Colonic mucosa (tissue), 4 donors: ENCODE results near the gene PSMB1. TPM values are rescaled to one million over a fixed set of nuclear protein-coding genes. Genes with fewer than 3 reads are reported as not detected.

ENCODE experiments used
- DNase-seq: peaks from one replicate; pipeline ENCODE4 v3.0.0-alpha.2; 2020
- H3K27ac ChIP-seq: fragments of 200-600 bp; one replicate; pipeline ENCODE4 v1.8.0; 2021
- H3K27me3 ChIP-seq: fragments of 200-600 bp; one replicate; pipeline ENCODE4 v1.8.0; 2021
- H3K36me3 ChIP-seq: fragments of 200-600 bp; one replicate; pipeline ENCODE4 v1.8.0; 2021
- H3K4me1 ChIP-seq: fragments of 200-600 bp; one replicate; pipeline ENCODE4 v1.8.0; 2021; ENCODE audit warnings: mild to moderate bottlenecking
- H3K4me3 ChIP-seq: fragments of 200-600 bp; one replicate; pipeline ENCODE4 v1.8.0; 2021
- H3K9ac ChIP-seq, 2 donors: one replicate each; pipeline ENCODE4 v1.7.0; 2013; ENCODE audit warnings: control low read depth in 2 of 2, low read depth in 2 of 2, low read length in 2 of 2
- H3K9me3 ChIP-seq: fragments of 200-600 bp; one replicate; pipeline ENCODE4 v1.8.0; 2021
- CTCF ChIP-seq: fragments of 200-600 bp; IDR thresholded peaks from one replicate; pipeline ENCODE4 v1.8.0; 2022; ENCODE audit warnings: antibody characterized with exemption, mild to moderate bottlenecking
- intact Hi-C: fragments of 100-400 bp; cut with DNase I; formaldehyde crosslinking; loops from one replicate; pipeline ENCODE4 v1.14.1; 2022
- total RNA-seq, 2 donors: library from RNA; stranded (reverse); fragmentation: NEBNext Ultra II Directional in 1 of 2; extraction: Animal tissue kit (Norgen Biotek cat#: 25700) in 1 of 2; gene quantifications; one replicate each; pipeline ENCODE4 v1.2.1, GENCODE V29; 2021
- donor health status: healthy.
- donor health status: DM: no; HTN: no; CAD: no.
- donor health status: DM: no; HTN: no; CAD: no.

The PSMB1 gene
- total RNA-seq, 2 donors from 2014 or later, result 140 to 172 TPM

- intact Hi-C loops, result no loop called here
- H3K9me3 ChIP-seq, result no peaks in the 10 kb centered on the region
- H3K4me1 ChIP-seq, result no peaks in the 10 kb centered on the region
- H3K27ac ChIP-seq, result no peak overlapping the region
- no peak overlapping the region for H3K4me3 ChIP-seq
- H3K27me3 ChIP-seq, result no peaks in the 10 kb centered on the region
- no peak overlapping the region for H3K9ac ChIP-seq
- TF ChIP-seq CTCF, result no peak
- no peaks in the 10 kb centered on the region for H3K36me3 ChIP-seq
- no peak for DNase-seq
Observed at GRCh38 chr6:170497841-170498301, 55.2 kb downstream of the PSMB1 start.

- H3K27me3 ChIP-seq, result no peaks in the 10 kb centered on the region
- H3K9me3 ChIP-seq, result no peaks in the 10 kb centered on the region
- no peak for TF ChIP-seq CTCF
- H3K36me3 ChIP-seq, result no peaks in the 10 kb centered on the region
- intact Hi-C loops, result no loop called here
- no peak overlapping the region for H3K4me3 ChIP-seq
- H3K27ac ChIP-seq, result no peak overlapping the region
- no peaks in the 10 kb centered on the region for H3K4me1 ChIP-seq
- H3K9ac ChIP-seq, result no peak overlapping the region
- DNase-seq, result no peak
Observed at GRCh38 chr6:170493354-170493753, 59.8 kb downstream of the PSMB1 start.

- Histone ChIP-seq H3K4me3 (no peak overlapping the region), H3K9ac (no peak overlapping the region), H3K4me1 (no peaks in the 10 kb centered on the region), H3K27me3 (no peaks in the 10 kb centered on the region), H3K27ac (no peak overlapping the region), H3K36me3 (no peaks in the 10 kb centered on the region), H3K9me3 (no peaks in the 10 kb centered on the region)
- TF ChIP-seq CTCF, result no peak
- DNase-seq, result no peak
- intact Hi-C loops, result no loop called here
Observed at GRCh38 chr6:170490259-170490658, 62.8 kb downstream of the PSMB1 start.

GRCh38 chr6:170489836-170490235 is 63.3 kb downstream of the PSMB1 start:
- no peak overlapping the region for H3K4me3 ChIP-seq
- H3K27me3 ChIP-seq, result no peaks in the 10 kb centered on the region
- no peak for DNase-seq
- no peaks in the 10 kb centered on the region for H3K9me3 ChIP-seq
- H3K36me3 ChIP-seq, result no peaks in the 10 kb centered on the region
- H3K27ac ChIP-seq, result no peak overlapping the region
- no peak overlapping the region for H3K9ac ChIP-seq
- H3K4me1 ChIP-seq, result no peaks in the 10 kb centered on the region
- no peak for TF ChIP-seq CTCF
- intact Hi-C loops, result no loop called here

- no peaks in the 10 kb centered on the region for H3K36me3 ChIP-seq
- H3K9me3 ChIP-seq, result no peaks in the 10 kb centered on the region
- no peak overlapping the region for H3K4me3 ChIP-seq
- intact Hi-C loops, result no loop called here
- TF ChIP-seq CTCF, result no peak
- H3K27ac ChIP-seq, result no peak overlapping the region
- DNase-seq, result no peak
- H3K9ac ChIP-seq, result no peak overlapping the region
- no peaks in the 10 kb centered on the region for H3K27me3 ChIP-seq
- H3K4me1 ChIP-seq, result no peaks in the 10 kb centered on the region
Observed at GRCh38 chr6:170487707-170488329, 65.3 kb downstream of the PSMB1 start.
